Suppressor macrophage treated with lipopolysaccharide for 1 hour (primary cell): ENCODE data around the gene MARF1.
"Not testable (repeated sequence)": the region's sequence is repeated elsewhere in the genome, so short reads cannot be mapped to it uniquely, and the experiment has no call there.

Source experiments
- DNase-seq, 3 donors: peaks; one replicate each; pipeline ENCODE4 v3.0.0-alpha.2; 2020 to 2022

Gene MARF1

DNA sequence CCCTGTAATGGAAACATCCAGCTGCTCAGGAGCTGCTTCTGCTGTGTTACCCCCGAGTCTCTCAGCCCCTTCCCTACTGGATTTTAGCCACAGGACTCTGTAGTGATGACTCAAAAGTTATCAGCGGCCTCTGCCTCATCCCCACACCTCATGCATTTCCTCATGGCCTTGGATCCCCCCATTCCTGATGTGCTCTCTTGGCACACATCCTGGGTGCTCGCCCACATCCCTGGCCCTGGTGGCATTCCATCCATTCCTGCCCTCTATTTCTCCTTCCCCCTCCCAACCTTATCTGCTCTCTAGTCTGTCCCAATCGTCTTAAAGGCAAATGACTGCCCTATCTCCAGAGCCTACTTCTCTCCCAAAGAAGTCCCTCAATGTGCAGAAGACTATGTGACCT, 24.6 kb downstream of the MARF1 start:
- no peak for DNase-seq

- DNase-seq: no peak
These were observed 25.1 kb downstream of the MARF1 start for GRCh38 chr16:15617901-15618300.

DNA sequence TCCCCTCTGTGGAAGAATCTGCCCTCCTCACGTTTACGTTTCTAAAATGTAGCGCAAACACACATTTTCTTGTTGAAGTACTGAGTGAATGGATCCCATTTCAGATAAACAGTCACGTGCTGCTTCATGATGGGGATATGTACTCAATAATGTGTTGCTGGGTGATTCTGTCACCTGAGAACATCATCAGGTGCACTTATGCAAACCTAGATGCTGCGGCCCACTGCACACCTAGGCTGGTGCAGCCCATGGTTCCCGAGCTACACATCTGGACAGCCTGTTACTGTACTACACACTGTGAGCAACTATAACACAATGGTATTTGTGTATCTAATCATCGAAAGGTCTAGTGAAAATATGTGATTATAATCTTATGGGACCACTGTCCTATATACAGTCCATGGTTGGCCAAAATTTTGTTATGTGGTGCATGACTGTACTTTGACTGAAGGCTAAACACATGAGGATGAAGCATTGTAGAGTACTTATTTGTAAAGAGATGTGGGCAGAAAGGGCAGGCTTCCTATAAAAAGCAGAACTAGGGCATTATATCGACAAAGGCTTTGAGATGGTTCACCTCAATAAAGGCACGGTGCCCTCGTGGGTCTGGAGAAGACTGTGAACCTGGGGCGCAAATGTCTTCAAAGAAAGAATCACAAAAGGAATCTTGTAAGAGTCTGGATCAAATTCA, 26.3 kb downstream of the MARF1 start:
- DNase-seq: peak; percentile 18 to 44 (median 37)

DNA sequence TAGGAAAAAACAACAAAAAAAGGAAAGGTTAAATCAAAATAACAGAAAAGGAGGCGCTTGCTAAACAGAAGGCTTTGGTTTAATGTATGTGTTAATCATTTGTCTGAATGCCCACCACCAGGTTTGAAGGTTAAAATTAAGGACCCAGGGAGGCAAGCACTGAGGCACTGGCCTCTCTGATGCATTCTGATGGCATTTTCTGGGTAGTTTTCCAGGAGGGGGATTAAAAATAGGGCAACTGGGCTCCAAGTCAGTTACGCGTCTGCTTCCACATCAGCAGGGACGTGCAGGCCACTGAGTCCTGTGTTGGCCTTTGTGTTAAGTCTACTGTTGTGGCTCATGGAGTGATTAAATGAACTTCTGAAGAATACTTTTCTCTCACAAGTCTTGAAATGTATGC, 26.9 kb downstream of the MARF1 start:
- DNase-seq: no peak

- DNase-seq: no peak
These were observed 29.3 kb downstream of the MARF1 start for GRCh38 chr16:15613676-15614075.

DNA sequence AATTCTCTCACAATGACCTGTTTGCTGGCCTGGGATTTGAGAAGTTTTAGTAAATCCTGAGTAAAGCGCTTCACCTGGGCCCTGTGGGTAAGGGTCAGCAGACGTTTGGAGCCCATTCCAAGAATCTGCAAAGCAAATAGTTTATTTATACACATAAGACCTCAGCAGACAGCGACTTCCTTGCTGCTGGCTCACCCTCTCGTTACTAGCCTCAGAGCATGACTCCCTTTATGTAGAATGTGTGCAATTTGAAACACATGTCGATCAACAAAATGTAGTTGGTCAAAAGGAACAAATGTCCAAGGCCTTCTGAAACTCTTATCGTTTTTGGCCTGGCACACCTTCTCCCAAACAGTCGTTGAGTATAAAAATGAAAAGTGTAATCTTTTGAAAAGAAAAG, 31.3 kb downstream of the MARF1 start:
- DNase-seq: no peak

GRCh38 chr16:15610369-15610871, 32.5 kb downstream of the MARF1 start:
- DNase-seq: peak; percentile 48 to 65 (median 63)

GRCh38 chr16:15609286-15609649, 33.7 kb downstream of the MARF1 start:
- DNase-seq: no peak

- DNase-seq: peak in 1 of 3 donors; percentile 24
These were observed 34.3 kb downstream of the MARF1 start for GRCh38 chr16:15608398-15609285.

- DNase-seq: peak; percentile 91 to 94 (median 92)
These were observed 35.1 kb downstream of the MARF1 start for GRCh38 chr16:15607700-15608396.

DNA sequence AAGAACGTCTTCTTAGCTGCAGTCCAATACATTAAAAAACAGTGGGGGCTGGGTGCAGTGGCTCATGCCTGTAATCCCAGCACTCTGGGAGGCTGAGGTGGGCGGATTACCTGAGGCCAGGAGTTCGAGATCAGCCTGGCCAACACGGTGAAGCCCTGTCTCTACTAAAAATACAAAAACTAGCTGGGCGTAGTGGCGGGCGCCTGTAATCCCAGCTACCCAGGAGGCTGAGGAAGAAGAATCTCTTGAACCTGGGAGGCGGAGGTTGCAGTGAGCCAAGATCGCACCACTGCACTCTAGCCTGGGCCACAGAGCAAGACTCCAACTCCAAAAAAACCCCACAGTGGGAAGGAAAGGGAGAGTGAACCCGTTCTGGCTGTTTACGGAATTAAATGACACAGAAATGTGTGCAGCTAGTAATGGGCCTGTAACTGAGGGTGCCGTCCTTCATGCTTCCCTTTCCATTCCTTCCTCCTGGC, 35.7 kb downstream of the MARF1 start:
- not testable (repeated sequence) for DNase-seq

DNA sequence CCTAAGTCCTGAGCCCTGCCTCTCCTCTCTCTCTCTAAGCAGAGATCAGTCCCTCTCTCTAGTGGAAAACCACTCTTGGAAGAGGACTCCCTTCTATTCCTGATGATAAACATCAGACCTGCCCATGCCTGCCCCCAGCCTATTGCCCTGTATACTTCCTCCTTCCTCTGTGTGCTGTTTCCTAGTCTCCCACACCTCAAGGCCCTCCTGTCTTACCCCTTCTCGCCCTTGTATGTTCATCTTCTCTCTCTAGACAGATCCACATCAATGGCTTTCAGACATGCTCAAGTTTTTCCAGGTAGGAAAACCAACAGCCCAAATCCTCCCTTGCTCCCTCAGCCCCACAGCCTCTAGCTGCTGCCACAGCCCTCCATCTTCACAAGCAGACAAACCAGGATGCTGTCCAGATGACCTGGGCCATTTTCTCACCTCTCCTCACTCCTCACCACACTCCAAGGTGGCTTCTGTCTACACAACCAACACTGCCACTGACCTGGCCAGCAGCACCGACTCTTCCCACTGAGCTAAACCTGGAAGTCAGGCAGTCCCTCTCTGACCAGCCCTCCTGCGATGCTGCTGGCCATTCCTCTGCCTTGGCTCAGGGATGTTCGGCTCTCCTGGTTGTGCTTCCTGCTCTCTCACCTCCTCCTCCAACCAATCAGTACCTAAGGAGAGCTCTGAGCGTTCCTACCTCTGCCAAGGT, 36.3 kb downstream of the MARF1 start:
- DNase-seq: no peak

DNA sequence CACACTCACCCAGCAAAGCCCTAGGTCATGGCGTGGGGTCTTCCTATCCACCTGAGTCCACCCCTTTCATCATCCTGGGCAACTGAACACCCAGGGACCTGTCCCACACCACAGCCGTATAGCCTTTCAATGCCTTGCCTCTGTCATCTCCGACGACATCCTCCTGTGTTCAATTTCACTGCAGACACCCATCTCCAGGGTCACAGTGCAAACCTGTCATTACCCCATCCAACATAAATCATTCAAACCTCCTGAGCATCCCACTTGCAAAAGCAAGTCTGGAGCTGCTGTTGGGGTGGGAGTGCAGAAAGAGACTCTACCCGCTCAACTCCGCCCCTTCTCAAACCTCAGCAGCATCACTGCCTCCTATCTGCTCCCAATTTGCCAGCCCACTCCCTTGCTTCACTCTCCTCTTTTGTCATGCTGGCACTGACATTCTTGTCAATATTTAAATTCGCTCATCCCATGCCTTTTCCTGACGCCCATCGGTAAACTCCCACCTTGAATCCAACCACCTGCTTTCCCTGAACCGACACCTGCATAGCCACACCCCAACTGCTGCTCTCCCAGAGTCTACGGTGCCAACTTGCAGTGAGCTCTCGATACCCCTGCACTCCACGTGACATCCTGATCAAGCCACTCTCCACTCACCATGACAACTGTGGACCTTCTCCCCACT, 37.0 kb downstream of the MARF1 start:
- DNase-seq: no peak

DNA sequence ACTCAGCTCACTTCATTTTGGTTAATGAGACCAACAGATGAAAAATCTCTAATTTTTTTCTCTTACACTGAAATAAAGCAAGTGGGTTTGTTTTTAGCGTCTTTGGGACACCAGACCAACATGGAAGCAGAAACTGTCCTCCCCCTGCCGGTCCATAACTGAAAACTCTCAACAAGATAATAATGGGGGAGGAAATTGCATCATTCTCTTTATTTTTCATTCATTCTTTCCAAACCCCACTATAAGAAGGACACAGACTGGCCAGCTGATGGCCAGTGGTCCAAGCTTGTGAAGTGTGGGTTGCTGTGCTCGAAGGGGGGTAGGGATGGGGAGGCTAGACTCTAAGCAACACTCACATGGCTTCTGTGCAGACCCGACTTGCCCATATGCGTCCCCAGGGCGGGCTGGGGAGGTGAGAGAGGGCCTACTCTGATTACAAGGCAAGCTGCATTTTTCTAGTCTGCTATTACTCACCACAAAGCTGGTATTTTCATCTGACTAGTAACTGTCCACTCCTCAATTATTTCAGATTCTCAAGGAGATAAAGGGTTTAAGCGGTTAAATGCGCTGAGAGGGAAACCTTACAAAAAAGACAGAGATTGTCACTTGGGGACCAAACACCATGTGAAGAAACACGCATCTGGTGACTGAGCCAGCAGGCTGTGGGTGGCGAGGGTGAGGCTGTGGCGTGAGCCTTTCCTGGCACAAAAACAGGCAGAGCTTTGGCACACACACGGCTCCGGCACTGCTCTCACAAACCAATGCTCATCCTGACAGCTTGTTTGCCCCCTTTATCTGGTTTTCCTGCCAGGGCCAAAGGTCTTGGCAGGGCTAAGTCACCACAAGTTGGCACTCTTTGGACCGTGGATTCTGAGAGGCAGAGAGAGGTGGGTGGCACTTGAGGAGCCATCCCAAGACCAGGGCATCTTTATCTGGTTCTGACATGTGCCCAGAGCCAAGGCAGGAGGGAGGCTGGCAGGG, 38.2 kb downstream of the MARF1 start:
- DNase-seq: no peak

DNA sequence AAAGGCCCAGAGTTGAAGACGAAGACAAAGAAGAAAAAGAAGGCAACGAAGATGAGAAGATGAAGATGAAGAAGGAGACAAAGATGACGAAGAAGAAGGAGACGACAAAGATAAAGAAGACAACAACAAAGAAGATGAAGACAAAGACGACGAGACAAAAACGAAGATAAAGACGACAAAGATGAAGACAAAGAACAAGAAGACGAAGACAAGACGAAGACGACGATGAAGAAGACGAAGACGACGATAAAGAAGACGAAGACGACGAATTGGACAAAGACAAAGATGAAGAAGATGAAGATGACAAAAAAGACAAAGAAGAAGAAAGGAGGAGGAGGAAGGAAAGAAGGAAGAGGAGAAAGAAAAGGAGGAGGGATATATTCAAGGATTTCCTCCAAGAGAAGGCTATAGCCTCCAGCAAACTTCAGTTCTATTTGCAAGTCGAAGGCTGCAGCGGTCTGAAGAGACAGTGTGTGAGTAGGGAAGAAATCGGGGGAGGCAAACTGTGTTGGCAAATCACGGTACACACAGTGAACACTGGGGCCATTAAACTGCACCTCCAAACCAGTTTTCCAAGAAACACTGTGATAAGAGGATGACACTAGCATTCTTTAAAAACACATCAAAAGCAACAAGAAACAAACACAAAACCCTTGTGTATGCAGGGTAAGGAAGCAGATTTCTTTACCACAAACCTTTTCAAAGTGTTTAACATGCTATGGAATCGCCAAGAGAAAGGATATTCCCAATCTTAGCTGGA, 40.5 kb downstream of the MARF1 start:
- DNase-seq: no peak

GRCh38 chr16:15601212-15601879, 41.6 kb downstream of the MARF1 start:
- DNase-seq: no peak

- DNase-seq: no peak
These were observed 43.5 kb downstream of the MARF1 start for GRCh38 chr16:15599303-15600070.

- DNase-seq: no peak
These were observed 44.2 kb downstream of the MARF1 start for GRCh38 chr16:15598648-15599190.
